Testis (tissue), 2 donors: ENCODE data around the gene SPINT2.

ENCODE experiments used
- CTCF ChIP-seq, 3 experiments: fragments of 450-650 bp in 2 of 3; fragments of 200-600 bp in 1 of 3; sonication (generic) in 1 of 3; IDR thresholded peaks; one replicate each; pipeline ENCODE4 v1.5.1; 2016 to 2019; ENCODE audit warnings: antibody characterized with exemption in 3 of 3, mild to moderate bottlenecking in 2 of 3, moderate library complexity in 1 of 3
- POLR2A ChIP-seq: fragments of 450-650 bp; IDR thresholded peaks from one replicate; pipeline ENCODE4 v1.6.1; 2017; ENCODE audit warnings: antibody characterized with exemption, mild to moderate bottlenecking, moderate library complexity

- TF ChIP-seq CTCF (IDR thresholded peaks at IDR 0.05): no peak
- no peak for TF ChIP-seq POLR2A
Measured at GRCh38 chr19:38316477-38317067, 52.2 kb downstream of the SPINT2 start.
